ENCODE measurements around the gene DPH7. TPM values are rescaled to one million over a fixed set of nuclear protein-coding genes. Genes with fewer than 3 reads are reported as not detected.
"Not testable (repeated sequence)": the region's sequence is repeated elsewhere in the genome, so short reads cannot be mapped to it uniquely, and the experiment has no call there.

DPH7 gene
- polyA plus RNA-seq, 2 of the 4 experiments (the other 2 are of a cell fraction) = 26.7 to 35.2 TPM

DNA sequence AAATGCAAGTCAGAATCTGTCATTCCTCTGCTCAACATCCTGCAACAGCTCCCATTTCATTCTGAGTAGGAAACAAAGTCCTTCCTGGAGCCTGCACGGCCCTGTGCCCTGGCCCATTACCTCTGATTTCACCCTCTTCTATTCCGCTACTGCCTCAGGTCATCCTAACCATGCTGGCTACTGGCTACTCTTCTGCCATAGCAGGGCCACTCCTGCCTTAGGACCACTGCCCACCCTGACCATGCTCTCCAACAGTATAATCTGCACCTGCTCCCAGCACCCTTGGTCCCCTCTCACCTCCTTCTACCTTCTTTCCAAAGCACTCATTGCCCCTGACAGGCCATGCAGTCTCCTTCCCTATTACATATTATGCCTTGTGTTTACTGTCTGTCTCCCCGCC, 8.2 kb downstream of the DPH7 start (continued):
- TF ChIP-seq, protein P1, sequence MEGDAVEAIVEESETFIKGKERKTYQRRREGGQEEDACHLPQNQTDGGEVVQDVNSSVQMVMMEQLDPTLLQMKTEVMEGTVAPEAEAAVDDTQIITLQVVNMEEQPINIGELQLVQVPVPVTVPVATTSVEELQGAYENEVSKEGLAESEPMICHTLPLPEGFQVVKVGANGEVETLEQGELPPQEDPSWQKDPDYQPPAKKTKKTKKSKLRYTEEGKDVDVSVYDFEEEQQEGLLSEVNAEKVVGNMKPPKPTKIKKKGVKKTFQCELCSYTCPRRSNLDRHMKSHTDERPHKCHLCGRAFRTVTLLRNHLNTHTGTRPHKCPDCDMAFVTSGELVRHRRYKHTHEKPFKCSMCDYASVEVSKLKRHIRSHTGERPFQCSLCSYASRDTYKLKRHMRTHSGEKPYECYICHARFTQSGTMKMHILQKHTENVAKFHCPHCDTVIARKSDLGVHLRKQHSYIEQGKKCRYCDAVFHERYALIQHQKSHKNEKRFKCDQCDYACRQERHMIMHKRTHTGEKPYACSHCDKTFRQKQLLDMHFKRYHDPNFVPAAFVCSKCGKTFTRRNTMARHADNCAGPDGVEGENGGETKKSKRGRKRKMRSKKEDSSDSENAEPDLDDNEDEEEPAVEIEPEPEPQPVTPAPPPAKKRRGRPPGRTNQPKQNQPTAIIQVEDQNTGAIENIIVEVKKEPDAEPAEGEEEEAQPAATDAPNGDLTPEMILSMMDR (IDR thresholded peaks at IDR 0.05) = no peak
- TF ChIP-seq HOXB5 (CRISPR knock-in tag; IDR thresholded peaks at IDR 0.05) = no peak
- no peak for TF ChIP-seq NR3C1 (IDR thresholded peaks at IDR 0.05)
- TF ChIP-seq, protein P2, sequence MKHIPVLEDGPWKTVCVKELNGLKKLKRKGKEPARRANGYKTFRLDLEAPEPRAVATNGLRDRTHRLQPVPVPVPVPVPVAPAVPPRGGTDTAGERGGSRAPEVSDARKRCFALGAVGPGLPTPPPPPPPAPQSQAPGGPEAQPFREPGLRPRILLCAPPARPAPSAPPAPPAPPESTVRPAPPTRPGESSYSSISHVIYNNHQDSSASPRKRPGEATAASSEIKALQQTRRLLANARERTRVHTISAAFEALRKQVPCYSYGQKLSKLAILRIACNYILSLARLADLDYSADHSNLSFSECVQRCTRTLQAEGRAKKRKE (CRISPR knock-in tag; IDR thresholded peaks at IDR 0.05; ENCODE audit: low read depth) = no peak

- 88% methylated on average over 4 of the region's 5 CpGs for WGBS (ENCODE audit: missing lambda C conversion rate)
- Histone ChIP-seq H3K27ac (no peak overlapping the region), H3K4me2 (no peak overlapping the region), H3K4me1 (no peaks in the 10 kb centered on the region), H3K4me3 (no peak overlapping the region), H3K9me3 (no peaks in the 10 kb centered on the region)
- CTCF ChIA-PET = interaction anchor here (1.0 kb wide), 1 partner anchor 10 kb away, joined by 4 read pairs; no protein-coding TSS in a partner anchor
- FAIRE-seq = no peak
- POLR2A ChIA-PET = no interaction called here
- no peak for DNase-seq (ENCODE audit: low read depth in 1 of 2, low spot score in 1 of 2)
- no peak for ATAC-seq
- no peak for TF ChIP-seq RNF2 (IDR thresholded peaks at IDR 0.05; ENCODE audit: borderline replicate concordance, low read depth)
- no peak for TF ChIP-seq KDM5A (IDR thresholded peaks at IDR 0.05)
- TF ChIP-seq, protein P1 (IDR thresholded peaks at IDR 0.05) = no peak
- TF ChIP-seq CBX8 (IDR thresholded peaks at IDR 0.05) = no peak
- TF ChIP-seq RARB (CRISPR knock-in tag; IDR thresholded peaks at IDR 0.05) = no peak
- no peak for TF ChIP-seq NFE2L2 (conservative IDR thresholded peaks at IDR 0.05; ENCODE audit: low read length)
- no peak for TF ChIP-seq HOXB13 (CRISPR knock-in tag; IDR thresholded peaks at IDR 0.05; ENCODE audit: low read depth)
- TF ChIP-seq MAZ (IDR thresholded peaks at IDR 0.05; ENCODE audit: borderline replicate concordance, low read depth, low read length) = no peak
- TF ChIP-seq RCOR1 (IDR thresholded peaks at IDR 0.05; ENCODE audit: low read depth, low read length) = no peak
- no peak for TF ChIP-seq TP53 (CRISPR knock-in tag; IDR thresholded peaks at IDR 0.05)
- no peak for TF ChIP-seq CEBPB (IDR thresholded peaks at IDR 0.05)
- TF ChIP-seq EHMT2 (IDR thresholded peaks at IDR 0.05; ENCODE audit: low read depth) = no peak
- TF ChIP-seq MYC (IDR thresholded peaks at IDR 0.05; ENCODE audit: borderline replicate concordance, low read length) = no peak
- TF ChIP-seq ZC3H11A (IDR thresholded peaks at IDR 0.05) = no peak
- TF ChIP-seq HES2 (IDR thresholded peaks at IDR 0.05) = no peak
- no peak for TF ChIP-seq ZNF302 (CRISPR knock-in tag; IDR thresholded peaks at IDR 0.05)
These were observed 9.0 kb downstream of the DPH7 start for GRCh38 chr9:137569609-137570203.

DNA sequence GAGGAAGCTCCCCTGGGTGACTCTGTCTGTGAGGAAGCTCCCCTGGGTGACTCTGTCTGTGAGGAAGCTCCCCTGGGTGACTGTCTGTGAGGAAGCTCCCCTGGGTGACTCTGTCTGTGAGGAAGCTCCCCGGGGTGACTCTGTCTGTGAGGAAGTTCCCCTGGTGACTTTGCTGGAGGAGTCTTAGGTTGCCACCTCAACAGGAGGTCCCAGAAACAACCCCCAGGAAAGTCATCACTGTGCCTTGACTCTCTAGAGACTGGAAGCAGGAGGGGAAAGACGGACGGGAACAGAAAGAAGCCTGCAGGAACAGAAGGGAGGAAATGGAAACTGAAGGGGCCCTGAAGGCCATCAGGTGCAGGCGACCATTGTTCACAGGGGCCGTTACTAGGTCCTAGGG, 10.3 kb downstream of the DPH7 start:
- not testable (repeated sequence) for ATAC-seq

More for the DNA sequence above, 10.3 kb downstream of the DPH7 start:
- POLR2A ChIA-PET; H3K4me1 ChIP-seq; H3K4me3 ChIP-seq; H3K4me2 ChIP-seq; DNase-seq (ENCODE audit: low read depth in 1 of 2, low spot score in 1 of 2); H3K9me3 ChIP-seq; FAIRE-seq; H3K27ac ChIP-seq: not testable (repeated sequence)
- WGBS (ENCODE audit: missing lambda C conversion rate) = 90% methylated on average over 4 of the region's 5 CpGs
- CTCF ChIA-PET = interaction anchor here (1.6 kb wide), 1 partner anchor 17 kb away, joined by 6 read pairs; the partner anchor contains the start of gene MRPL41

Measured in A549 (cell line).